ENCODE measurements around the gene MNX1. TPM values are rescaled to one million over a fixed set of nuclear protein-coding genes. Genes with fewer than 3 reads are reported as not detected.

MNX1 gene
- total and polyA plus RNA-seq, 8 donors: 1.1 to 80.2 (median 3.1) TPM; not detected in 1

GRCh38 chr7:157056957-157057902 lies 46.8 kb upstream of the MNX1 start:
- intact Hi-C loops (cut with DNase I; ENCODE audit: low total_unique reads): no loop called here
- H3K36me3 ChIP-seq: no peaks in the 10 kb centered on the region
- H3K9me3 ChIP-seq: peaks cover 0 to 19% (median 16%) of the 10 kb centered on the region in 4 donors
- H3K27me3 ChIP-seq: peaks cover 0 to 33% (median 0%) of the 10 kb centered on the region in 3 donors
- TF ChIP-seq POLR2AphosphoS5 (IDR thresholded peaks at IDR 0.05) (no peak), POLR2A (IDR thresholded peaks at IDR 0.05) (no peak), EP300 (IDR thresholded peaks at IDR 0.05) (no peak)
- TF ChIP-seq, protein P1, sequence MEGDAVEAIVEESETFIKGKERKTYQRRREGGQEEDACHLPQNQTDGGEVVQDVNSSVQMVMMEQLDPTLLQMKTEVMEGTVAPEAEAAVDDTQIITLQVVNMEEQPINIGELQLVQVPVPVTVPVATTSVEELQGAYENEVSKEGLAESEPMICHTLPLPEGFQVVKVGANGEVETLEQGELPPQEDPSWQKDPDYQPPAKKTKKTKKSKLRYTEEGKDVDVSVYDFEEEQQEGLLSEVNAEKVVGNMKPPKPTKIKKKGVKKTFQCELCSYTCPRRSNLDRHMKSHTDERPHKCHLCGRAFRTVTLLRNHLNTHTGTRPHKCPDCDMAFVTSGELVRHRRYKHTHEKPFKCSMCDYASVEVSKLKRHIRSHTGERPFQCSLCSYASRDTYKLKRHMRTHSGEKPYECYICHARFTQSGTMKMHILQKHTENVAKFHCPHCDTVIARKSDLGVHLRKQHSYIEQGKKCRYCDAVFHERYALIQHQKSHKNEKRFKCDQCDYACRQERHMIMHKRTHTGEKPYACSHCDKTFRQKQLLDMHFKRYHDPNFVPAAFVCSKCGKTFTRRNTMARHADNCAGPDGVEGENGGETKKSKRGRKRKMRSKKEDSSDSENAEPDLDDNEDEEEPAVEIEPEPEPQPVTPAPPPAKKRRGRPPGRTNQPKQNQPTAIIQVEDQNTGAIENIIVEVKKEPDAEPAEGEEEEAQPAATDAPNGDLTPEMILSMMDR (IDR thresholded peaks at IDR 0.05): no peak
- H3K27ac ChIP-seq: no peak overlapping the region
- no peak for DNase-seq
- no peak overlapping the region for H3K4me3 ChIP-seq
- no peaks in the 10 kb centered on the region for H3K4me1 ChIP-seq
- 56 to 63% (median 57%) methylated on average over 11 to 16 of the region's 16 CpGs for WGBS, 5 donors

DNA sequence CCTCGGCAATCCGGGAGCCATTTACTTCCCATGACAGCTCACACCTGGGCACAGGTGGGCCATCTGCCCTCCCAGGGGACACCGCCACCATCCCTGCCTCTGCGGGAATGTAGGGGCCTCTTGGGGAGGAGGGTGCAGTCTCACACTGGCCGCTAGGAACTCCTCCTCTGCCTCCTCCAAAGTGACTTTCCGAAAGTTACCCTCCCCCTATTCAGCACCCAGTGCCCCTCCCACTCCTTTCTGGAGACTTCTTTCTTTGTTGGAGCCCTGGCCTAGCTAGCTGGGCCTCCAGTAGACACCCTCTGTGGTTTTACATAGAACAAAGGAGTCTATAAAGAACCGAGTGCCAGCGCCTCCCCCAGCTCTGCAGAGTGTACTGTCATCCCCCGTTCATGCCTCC lies 45.8 kb upstream of the MNX1 start:
- intact Hi-C loops (cut with DNase I; ENCODE audit: low total_unique reads): no loop called here
- Histone ChIP-seq H3K9me3 (peaks cover 0 to 9% (median 7%) of the 10 kb centered on the region in 4 donors), H3K27ac (no peak overlapping the region), H3K27me3 (peaks cover 0 to 34% (median 0%) of the 10 kb centered on the region in 3 donors), H3K4me3 (no peak overlapping the region), H3K4me1 (no peaks in the 10 kb centered on the region), H3K36me3 (no peaks in the 10 kb centered on the region)
- WGBS, 5 donors: 81 to 89% (median 86%) methylated on average over 9 of the region's 9 CpGs
- no peak for TF ChIP-seq POLR2A (IDR thresholded peaks at IDR 0.05)
- TF ChIP-seq, protein P1 (IDR thresholded peaks at IDR 0.05): no peak
- no peak for TF ChIP-seq EP300 (IDR thresholded peaks at IDR 0.05)
- TF ChIP-seq POLR2AphosphoS5 (IDR thresholded peaks at IDR 0.05): no peak
- DNase-seq: no peak

- no peak for DNase-seq
- no peak overlapping the region for H3K27ac ChIP-seq
- 71 to 85% (median 82%) methylated on average over 8 to 9 of the region's 9 CpGs for WGBS, 5 donors
- peaks cover 0 to 9% (median 6%) of the 10 kb centered on the region in 4 donors for H3K9me3 ChIP-seq
- no peaks in the 10 kb centered on the region for H3K36me3 ChIP-seq
- no peak overlapping the region for H3K4me3 ChIP-seq
- intact Hi-C loops (cut with DNase I; ENCODE audit: low total_unique reads): no loop called here
- peaks cover 0 to 46% (median 0%) of the 10 kb centered on the region in 3 donors for H3K27me3 ChIP-seq
- H3K4me1 ChIP-seq: no peaks in the 10 kb centered on the region
- TF ChIP-seq, protein P1 (IDR thresholded peaks at IDR 0.05): no peak
- TF ChIP-seq POLR2AphosphoS5 (IDR thresholded peaks at IDR 0.05) (no peak), POLR2A (IDR thresholded peaks at IDR 0.05) (no peak), EP300 (IDR thresholded peaks at IDR 0.05) (no peak)
Measured at GRCh38 chr7:157054927-157055326, 44.5 kb upstream of the MNX1 start.

DNA sequence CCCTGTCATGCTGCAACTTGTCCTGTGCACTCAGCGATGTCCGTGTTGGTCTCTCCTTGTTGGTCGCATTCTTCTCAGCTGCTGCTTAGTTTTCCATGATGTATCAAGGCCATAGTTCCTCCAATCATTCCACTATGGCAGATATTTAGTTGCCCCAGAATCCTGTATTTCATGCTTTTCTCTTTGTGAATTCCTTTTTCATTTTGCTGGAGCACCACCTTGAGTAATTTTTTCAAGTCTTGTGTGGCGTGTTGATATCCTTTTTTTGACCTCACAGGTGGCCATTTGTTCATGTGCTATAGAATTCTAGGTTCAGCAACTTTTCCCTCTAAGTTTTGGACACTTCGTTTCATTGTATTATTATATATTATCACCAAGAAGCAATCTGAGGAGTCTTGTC lies 42.7 kb upstream of the MNX1 start:
- Histone ChIP-seq H3K4me1 (no peaks in the 10 kb centered on the region), H3K27me3 (peaks cover 0 to 45% (median 0%) of the 10 kb centered on the region in 3 donors), H3K4me3 (no peak overlapping the region), H3K36me3 (no peaks in the 10 kb centered on the region), H3K9me3 (peaks cover 0 to 9% (median 6%) of the 10 kb centered on the region in 4 donors), H3K27ac (no peak overlapping the region)
- WGBS, 5 donors: 88 to 92% (median 91%) methylated on average over 5 of the region's 5 CpGs
- no peak for TF ChIP-seq EP300 (IDR thresholded peaks at IDR 0.05)
- TF ChIP-seq POLR2A (IDR thresholded peaks at IDR 0.05): no peak
- TF ChIP-seq POLR2AphosphoS5 (IDR thresholded peaks at IDR 0.05): no peak
- TF ChIP-seq, protein P1 (IDR thresholded peaks at IDR 0.05): no peak
- intact Hi-C loops (cut with DNase I; ENCODE audit: low total_unique reads): no loop called here
- DNase-seq: no peak
